Liver (tissue), 9 donors: ENCODE measurements around the gene ISCU. TPM values are rescaled to one million over a fixed set of nuclear protein-coding genes. Genes with fewer than 3 reads are reported as not detected.

Experiments
- DNase-seq: peaks from one replicate; pipeline ENCODE4 v3.0.0-alpha.2; 2017; ENCODE audit warnings: low spot score
- H3K27ac ChIP-seq, 2 donors: one replicate each; pipeline ENCODE4 v1.7.0; 2013; ENCODE audit warnings: inconsistent platforms in 2 of 2, low read length in 2 of 2, control low read depth in 1 of 2, low read depth in 1 of 2, mild to moderate bottlenecking in 1 of 2
- H3K27me3 ChIP-seq, 4 donors: one replicate each; pipeline versions ENCODE4 v1.6.1 to v1.7.0; 2013; ENCODE audit warnings: low read length in 3 of 4, inconsistent platforms in 1 of 4, mild to moderate bottlenecking in 1 of 4, moderate library complexity in 1 of 4; ENCODE audit not compliant: control insufficient read depth in 4 of 4, insufficient read depth in 4 of 4
- H3K36me3 ChIP-seq, 4 donors: one replicate each; pipeline versions ENCODE4 v1.6.1 to v1.7.0; 2013; ENCODE audit warnings: low read length in 3 of 4, mild to moderate bottlenecking in 3 of 4, low read depth in 1 of 4, moderate library complexity in 1 of 4; ENCODE audit not compliant: control insufficient read depth in 4 of 4, insufficient read depth in 3 of 4
- H3K4me1 ChIP-seq, 4 donors: one replicate each; pipeline versions ENCODE4 v1.6.1 to v1.7.0; 2013; ENCODE audit warnings: low read length in 3 of 4, mild to moderate bottlenecking in 3 of 4, moderate library complexity in 1 of 4; ENCODE audit not compliant: control insufficient read depth in 4 of 4, insufficient read depth in 4 of 4
- H3K4me3 ChIP-seq, 3 donors: one replicate each; pipeline versions ENCODE4 v1.6.1 to v1.7.0; 2013; ENCODE audit warnings: low read length in 3 of 3, control low read depth in 1 of 3, low read depth in 1 of 3, mild to moderate bottlenecking in 1 of 3
- H3K9ac ChIP-seq, 2 donors: one replicate each; pipeline ENCODE4 v1.7.0; 2013; ENCODE audit warnings: low read length in 2 of 2, mild to moderate bottlenecking in 2 of 2, moderate library complexity in 2 of 2, control low read depth in 1 of 2, low read depth in 1 of 2
- H3K9me3 ChIP-seq, 4 donors: one replicate each; pipeline versions ENCODE4 v1.6.1 to v1.7.0; 2013; ENCODE audit warnings: low read length in 3 of 4; ENCODE audit not compliant: control insufficient read depth in 4 of 4
- EGR1 ChIP-seq, 2 donors: IDR thresholded peaks; 2 replicates each; pipeline ENCODE4 v1.6.1; 2016 to 2018; ENCODE audit warnings: antibody characterized with exemption in 2 of 2, low read depth in 2 of 2
- FOXA1 ChIP-seq: IDR thresholded peaks from 2 replicates; pipeline ENCODE4 v1.6.1; 2016; ENCODE audit warnings: antibody characterized with exemption
- FOXA2 ChIP-seq: IDR thresholded peaks from 2 replicates; pipeline ENCODE4 v1.6.1; 2016; ENCODE audit warnings: antibody characterized with exemption
- GABPA ChIP-seq, 2 donors: IDR thresholded peaks in 1 of 2; conservative IDR thresholded peaks in 1 of 2; 2 replicates each; pipeline ENCODE4 v1.6.1; 2016; ENCODE audit warnings: antibody characterized with exemption in 2 of 2, mild to moderate bottlenecking in 1 of 2, moderate library complexity in 1 of 2
- HNF4A ChIP-seq, 2 donors: conservative IDR thresholded peaks; 2 replicates each; pipeline ENCODE4 v1.6.1; 2016; ENCODE audit warnings: antibody characterized with exemption in 2 of 2, mild to moderate bottlenecking in 2 of 2
- HNF4G ChIP-seq: IDR thresholded peaks from 2 replicates; pipeline ENCODE4 v1.6.1; 2016; ENCODE audit warnings: antibody characterized with exemption
- JUND ChIP-seq, 2 donors: IDR thresholded peaks; 2 replicates each; pipeline ENCODE4 v1.6.1; 2016; ENCODE audit warnings: antibody characterized with exemption in 2 of 2
- RAD21 ChIP-seq, 2 donors: IDR thresholded peaks; 2 replicates each; pipeline ENCODE4 v1.6.1; 2016; ENCODE audit warnings: antibody characterized with exemption in 2 of 2, mild to moderate bottlenecking in 2 of 2
- RXRA ChIP-seq, 2 donors: IDR thresholded peaks; 2 replicates each; pipeline ENCODE4 v1.6.1; 2017 to 2018; ENCODE audit warnings: antibody characterized with exemption in 2 of 2, mild to moderate bottlenecking in 1 of 2
- SP1 ChIP-seq: IDR thresholded peaks from 2 replicates; pipeline ENCODE4 v1.6.1; 2018; ENCODE audit warnings: antibody characterized with exemption, mild to moderate bottlenecking
- TAF1 ChIP-seq: conservative IDR thresholded peaks from 2 replicates; pipeline ENCODE4 v1.6.1; 2016; ENCODE audit warnings: antibody characterized with exemption, mild to moderate bottlenecking
- YY1 ChIP-seq: IDR thresholded peaks from 2 replicates; pipeline ENCODE4 v1.6.1; 2016; ENCODE audit warnings: antibody characterized with exemption, mild to moderate bottlenecking
- WGBS: extraction: QIAGEN DNeasy Blood & Tissue Kit; methylation state at CpG from one replicate; pipeline ENCODE4 v1.1.7; 2013; 5-methylcytosine and 5-hydroxymethylcytosine counted together
- polyA plus RNA-seq, 2 donors: library from polyadenylated mRNA; stranded (reverse) in 1 of 2; unstranded in 1 of 2; fragments of 200-250 nt in 1 of 2; fragments of >200 nt in 1 of 2; fragmentation: Nextera tagmentation in 1 of 2; extraction: Ambion mirVana in 1 of 2; gene quantifications; one replicate each; pipeline versions ENCODE4 v1.2.1 to v1.2.3, GENCODE V29; 2013 to 2015
- total RNA-seq, 2 donors: library from RNA; depleted of rRNA; stranded (reverse); fragments of >200 nt; gene quantifications; one replicate each; pipeline ENCODE4 v1.2.3, GENCODE V29; 2014
- TF ChIP-seq, protein P1 (sequence below): IDR thresholded peaks from 2 replicates; pipeline ENCODE4 v1.6.1; 2016; ENCODE audit warnings: antibody characterized with exemption
- TF ChIP-seq, protein P2 (sequence below): IDR thresholded peaks from 2 replicates; pipeline ENCODE4 v1.6.1; 2016; ENCODE audit warnings: antibody characterized with exemption
- TF ChIP-seq, protein P3 (sequence below): fragments of 150-350 bp; IDR thresholded peaks from 2 replicates; pipeline ENCODE4 v1.5.1; 2017; ENCODE audit warnings: improper control_type of control experiment, low read depth, low read length; ENCODE audit not compliant: missing input control
- TF ChIP-seq, protein P4 (sequence below): IDR thresholded peaks from 2 replicates; pipeline ENCODE4 v1.6.1; 2016; ENCODE audit warnings: antibody characterized with exemption, mild to moderate bottlenecking
- TF ChIP-seq, protein P5 (sequence below): IDR thresholded peaks from 2 replicates; pipeline ENCODE4 v1.6.1; 2016; ENCODE audit warnings: antibody characterized with exemption
- donor health status: healthy.
- donor health status: healthy.
- donor health status: healthy.
- donor health status: healthy.
- donor health status: healthy.

The ISCU gene
- total and polyA plus RNA-seq, 4 donors: 42.3 to 85.9 (median 63.8) TPM

DNA sequence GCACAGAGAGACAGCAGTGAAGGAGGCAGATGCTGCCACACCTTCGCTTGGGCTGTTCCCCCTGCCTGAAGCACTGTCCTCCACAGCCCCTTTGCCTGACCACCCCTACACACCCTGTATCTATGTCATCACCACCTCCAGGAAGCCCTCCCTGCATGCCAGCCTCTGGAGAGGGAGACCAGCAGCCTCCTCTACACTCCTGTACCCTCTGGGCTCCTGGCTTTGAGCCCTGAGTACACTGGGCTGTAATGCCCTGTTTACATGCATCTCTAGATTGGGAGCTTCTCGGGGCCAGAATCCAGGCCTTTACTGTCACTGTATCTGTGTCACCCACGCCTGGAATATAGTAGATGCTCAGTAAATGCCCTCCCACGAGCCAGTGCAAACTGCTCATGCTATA, 41.3 kb downstream of the ISCU start (continued):
- TF ChIP-seq GABPA (IDR thresholded peaks at IDR 0.05 in 1 of 2, conservative IDR thresholded peaks at IDR 0.05 in 1 of 2) (no peak), YY1 (no peak), JUND (IDR thresholded peaks at IDR 0.05) (no peak), SP1 (no peak), EGR1 (IDR thresholded peaks at IDR 0.05; ENCODE audit: low read depth in 2 of 2) (no peak), FOXA2 (no peak), TAF1 (no peak), HNF4G (no peak), RAD21 (IDR thresholded peaks at IDR 0.05) (no peak)
- TF ChIP-seq, protein P1, sequence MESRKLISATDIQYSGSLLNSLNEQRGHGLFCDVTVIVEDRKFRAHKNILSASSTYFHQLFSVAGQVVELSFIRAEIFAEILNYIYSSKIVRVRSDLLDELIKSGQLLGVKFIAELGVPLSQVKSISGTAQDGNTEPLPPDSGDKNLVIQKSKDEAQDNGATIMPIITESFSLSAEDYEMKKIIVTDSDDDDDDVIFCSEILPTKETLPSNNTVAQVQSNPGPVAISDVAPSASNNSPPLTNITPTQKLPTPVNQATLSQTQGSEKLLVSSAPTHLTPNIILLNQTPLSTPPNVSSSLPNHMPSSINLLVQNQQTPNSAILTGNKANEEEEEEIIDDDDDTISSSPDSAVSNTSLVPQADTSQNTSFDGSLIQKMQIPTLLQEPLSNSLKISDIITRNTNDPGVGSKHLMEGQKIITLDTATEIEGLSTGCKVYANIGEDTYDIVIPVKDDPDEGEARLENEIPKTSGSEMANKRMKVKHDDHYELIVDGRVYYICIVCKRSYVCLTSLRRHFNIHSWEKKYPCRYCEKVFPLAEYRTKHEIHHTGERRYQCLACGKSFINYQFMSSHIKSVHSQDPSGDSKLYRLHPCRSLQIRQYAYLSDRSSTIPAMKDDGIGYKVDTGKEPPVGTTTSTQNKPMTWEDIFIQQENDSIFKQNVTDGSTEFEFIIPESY: no peak

DNA sequence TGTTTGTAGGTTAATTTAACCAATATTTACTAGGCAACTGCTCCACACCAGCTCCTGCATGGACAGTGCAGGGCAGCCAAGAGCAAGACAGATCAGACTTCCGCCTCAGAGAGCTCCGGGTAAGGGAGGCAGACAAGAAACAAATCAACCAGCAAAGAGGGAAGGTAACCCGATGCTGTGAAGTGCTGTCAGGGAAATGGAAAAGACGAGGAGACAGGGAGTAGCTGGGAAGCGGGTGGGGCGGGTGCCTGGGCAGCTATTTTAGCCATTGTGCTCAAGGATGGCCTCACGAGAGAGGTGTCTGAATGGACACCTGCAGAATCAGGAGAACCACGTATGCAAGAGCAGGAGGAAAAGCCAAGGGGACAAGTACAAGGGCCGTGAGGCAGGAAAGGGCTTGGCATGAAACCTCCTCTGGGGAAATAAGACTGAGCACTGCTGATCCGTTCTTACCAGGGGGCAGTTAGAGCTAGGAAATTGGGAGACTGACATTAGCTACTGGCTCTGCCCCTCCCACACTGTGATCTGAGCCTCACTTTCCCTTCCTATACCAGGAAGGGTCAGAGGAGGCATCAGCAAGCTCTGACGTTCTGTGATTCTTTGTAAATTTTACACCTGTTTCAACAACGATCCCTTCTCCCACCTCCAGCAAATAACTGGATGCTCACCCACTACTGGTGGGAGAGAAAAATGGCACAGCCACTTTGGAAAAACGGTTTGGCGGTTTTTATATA, 42.0 kb downstream of the ISCU start:
- TF ChIP-seq EGR1 (IDR thresholded peaks at IDR 0.05; ENCODE audit: low read depth in 2 of 2): no peak
- no peak for TF ChIP-seq JUND (IDR thresholded peaks at IDR 0.05)
- TF ChIP-seq, protein P2, sequence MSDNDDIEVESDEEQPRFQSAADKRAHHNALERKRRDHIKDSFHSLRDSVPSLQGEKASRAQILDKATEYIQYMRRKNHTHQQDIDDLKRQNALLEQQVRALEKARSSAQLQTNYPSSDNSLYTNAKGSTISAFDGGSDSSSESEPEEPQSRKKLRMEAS: no peak
- no peak for TF ChIP-seq RXRA (IDR thresholded peaks at IDR 0.05)
- TF ChIP-seq HNF4A (conservative IDR thresholded peaks at IDR 0.05): no peak
- no peak for TF ChIP-seq FOXA2
- no peak for TF ChIP-seq RAD21 (IDR thresholded peaks at IDR 0.05)
- TF ChIP-seq, protein P3, sequence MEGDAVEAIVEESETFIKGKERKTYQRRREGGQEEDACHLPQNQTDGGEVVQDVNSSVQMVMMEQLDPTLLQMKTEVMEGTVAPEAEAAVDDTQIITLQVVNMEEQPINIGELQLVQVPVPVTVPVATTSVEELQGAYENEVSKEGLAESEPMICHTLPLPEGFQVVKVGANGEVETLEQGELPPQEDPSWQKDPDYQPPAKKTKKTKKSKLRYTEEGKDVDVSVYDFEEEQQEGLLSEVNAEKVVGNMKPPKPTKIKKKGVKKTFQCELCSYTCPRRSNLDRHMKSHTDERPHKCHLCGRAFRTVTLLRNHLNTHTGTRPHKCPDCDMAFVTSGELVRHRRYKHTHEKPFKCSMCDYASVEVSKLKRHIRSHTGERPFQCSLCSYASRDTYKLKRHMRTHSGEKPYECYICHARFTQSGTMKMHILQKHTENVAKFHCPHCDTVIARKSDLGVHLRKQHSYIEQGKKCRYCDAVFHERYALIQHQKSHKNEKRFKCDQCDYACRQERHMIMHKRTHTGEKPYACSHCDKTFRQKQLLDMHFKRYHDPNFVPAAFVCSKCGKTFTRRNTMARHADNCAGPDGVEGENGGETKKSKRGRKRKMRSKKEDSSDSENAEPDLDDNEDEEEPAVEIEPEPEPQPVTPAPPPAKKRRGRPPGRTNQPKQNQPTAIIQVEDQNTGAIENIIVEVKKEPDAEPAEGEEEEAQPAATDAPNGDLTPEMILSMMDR: no peak
- no peak overlapping the region for H3K27ac ChIP-seq
- no peaks in the 10 kb centered on the region for H3K4me1 ChIP-seq
- no peak overlapping the region for H3K9ac ChIP-seq
- H3K36me3 ChIP-seq: no peaks in the 10 kb centered on the region
- H3K4me3 ChIP-seq: no peak overlapping the region
- H3K9me3 ChIP-seq: no peaks in the 10 kb centered on the region
- WGBS: 51% methylated on average over 14 of the region's 14 CpGs
- H3K27me3 ChIP-seq: no peaks in the 10 kb centered on the region
- DNase-seq: no peak

DNA sequence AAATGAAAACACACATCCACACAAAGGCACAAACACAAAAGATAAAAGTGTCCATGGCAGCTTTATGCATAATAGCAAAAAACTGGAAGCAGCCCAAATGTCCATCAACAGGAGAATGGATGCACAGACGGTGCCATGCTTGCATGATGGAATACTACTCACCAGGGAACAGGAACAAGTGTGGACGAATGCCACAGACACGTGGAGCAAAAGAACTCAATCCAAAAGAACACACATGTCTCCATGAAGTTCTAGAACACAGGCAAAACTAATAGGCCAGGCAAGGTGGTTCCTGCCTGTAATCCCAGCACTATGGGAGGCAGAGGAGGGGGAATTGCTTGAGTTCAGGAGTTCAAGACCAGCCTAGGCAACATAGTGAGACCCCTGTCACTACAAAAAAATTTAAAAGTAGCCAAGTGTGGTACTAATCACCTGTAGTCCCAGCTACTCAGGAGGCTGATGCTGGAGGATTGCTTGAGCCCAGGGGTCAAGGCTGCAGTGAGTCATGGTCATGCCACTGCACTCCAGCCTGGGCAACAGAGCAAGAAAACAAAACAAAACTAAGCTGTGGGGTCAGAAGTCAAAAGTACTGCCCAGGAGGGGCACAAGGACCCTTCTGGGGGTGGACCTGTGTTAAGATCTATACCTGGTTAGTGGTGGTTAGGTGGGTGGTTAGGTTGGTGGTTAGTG, 42.7 kb downstream of the ISCU start:
- Histone ChIP-seq H3K36me3 (no peaks in the 10 kb centered on the region), H3K9me3 (no peaks in the 10 kb centered on the region), H3K4me1 (no peaks in the 10 kb centered on the region), H3K9ac (no peak overlapping the region), H3K27ac (no peak overlapping the region), H3K4me3 (no peak overlapping the region), H3K27me3 (no peaks in the 10 kb centered on the region)
- no peak for DNase-seq
- WGBS: 69% methylated on average over 3 of the region's 3 CpGs
- TF ChIP-seq TAF1 (no peak), RXRA (IDR thresholded peaks at IDR 0.05) (no peak), EGR1 (IDR thresholded peaks at IDR 0.05; ENCODE audit: low read depth in 2 of 2) (no peak), HNF4A (conservative IDR thresholded peaks at IDR 0.05) (no peak), HNF4G (no peak), YY1 (no peak), GABPA (IDR thresholded peaks at IDR 0.05 in 1 of 2, conservative IDR thresholded peaks at IDR 0.05 in 1 of 2) (no peak), FOXA1 (no peak)
- TF ChIP-seq, protein P2: no peak
- TF ChIP-seq, protein P1: no peak
- TF ChIP-seq, protein P4, sequence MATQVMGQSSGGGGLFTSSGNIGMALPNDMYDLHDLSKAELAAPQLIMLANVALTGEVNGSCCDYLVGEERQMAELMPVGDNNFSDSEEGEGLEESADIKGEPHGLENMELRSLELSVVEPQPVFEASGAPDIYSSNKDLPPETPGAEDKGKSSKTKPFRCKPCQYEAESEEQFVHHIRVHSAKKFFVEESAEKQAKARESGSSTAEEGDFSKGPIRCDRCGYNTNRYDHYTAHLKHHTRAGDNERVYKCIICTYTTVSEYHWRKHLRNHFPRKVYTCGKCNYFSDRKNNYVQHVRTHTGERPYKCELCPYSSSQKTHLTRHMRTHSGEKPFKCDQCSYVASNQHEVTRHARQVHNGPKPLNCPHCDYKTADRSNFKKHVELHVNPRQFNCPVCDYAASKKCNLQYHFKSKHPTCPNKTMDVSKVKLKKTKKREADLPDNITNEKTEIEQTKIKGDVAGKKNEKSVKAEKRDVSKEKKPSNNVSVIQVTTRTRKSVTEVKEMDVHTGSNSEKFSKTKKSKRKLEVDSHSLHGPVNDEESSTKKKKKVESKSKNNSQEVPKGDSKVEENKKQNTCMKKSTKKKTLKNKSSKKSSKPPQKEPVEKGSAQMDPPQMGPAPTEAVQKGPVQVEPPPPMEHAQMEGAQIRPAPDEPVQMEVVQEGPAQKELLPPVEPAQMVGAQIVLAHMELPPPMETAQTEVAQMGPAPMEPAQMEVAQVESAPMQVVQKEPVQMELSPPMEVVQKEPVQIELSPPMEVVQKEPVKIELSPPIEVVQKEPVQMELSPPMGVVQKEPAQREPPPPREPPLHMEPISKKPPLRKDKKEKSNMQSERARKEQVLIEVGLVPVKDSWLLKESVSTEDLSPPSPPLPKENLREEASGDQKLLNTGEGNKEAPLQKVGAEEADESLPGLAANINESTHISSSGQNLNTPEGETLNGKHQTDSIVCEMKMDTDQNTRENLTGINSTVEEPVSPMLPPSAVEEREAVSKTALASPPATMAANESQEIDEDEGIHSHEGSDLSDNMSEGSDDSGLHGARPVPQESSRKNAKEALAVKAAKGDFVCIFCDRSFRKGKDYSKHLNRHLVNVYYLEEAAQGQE: no peak
- TF ChIP-seq, protein P5, sequence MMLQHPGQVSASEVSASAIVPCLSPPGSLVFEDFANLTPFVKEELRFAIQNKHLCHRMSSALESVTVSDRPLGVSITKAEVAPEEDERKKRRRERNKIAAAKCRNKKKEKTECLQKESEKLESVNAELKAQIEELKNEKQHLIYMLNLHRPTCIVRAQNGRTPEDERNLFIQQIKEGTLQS: no peak
